HG03280 (cell line): Measurements from ENCODE around the gene SCMH1.

ENCODE experiments used
- ATAC-seq: cut with Tn5 transposase; IDR thresholded peaks from one replicate; pipeline ENCODE4 v1.9.1; 2021; ENCODE audit warnings: mild to moderate bottlenecking, moderate library complexity; ENCODE audit not compliant: unreplicated experiment

Gene SCMH1

DNA sequence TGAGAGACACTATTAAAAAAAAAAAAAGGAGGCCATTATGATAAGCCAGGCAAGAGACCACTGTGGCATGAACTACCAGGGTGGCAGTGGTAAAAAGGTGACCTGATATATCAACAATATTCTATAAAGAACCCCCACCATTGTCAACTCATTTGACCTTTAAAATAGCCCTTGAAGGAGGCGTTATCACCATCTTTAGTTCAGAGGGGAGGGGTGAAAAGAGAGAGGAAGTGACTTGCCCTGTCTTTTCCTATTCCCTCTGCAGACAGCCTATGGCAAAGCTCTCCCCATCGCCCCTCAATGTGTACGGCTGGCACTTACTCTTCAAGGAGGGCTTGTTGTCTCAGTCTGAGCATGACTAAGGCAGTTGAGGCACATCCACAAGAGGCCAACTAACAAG, 208.8 kb downstream of the SCMH1 start:
- no peak for ATAC-seq

DNA sequence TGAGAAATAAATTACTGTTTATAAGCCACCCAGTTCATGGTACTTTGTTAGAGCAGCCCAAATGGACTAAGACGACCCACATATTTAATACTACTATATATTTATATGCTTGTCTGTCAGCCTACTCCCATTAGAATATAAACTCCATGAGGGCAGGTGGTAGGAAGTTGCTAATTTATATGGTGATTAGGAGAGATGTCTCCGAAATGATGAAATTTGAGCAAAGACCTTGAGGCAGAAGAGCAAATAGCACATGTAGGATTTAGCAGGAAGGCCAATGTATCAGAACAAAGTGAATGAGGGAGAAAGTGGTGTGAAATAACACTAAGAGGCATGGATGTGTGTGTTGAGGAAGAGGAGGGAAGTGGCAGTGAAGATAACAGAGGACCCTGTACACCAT, 210.0 kb downstream of the SCMH1 start:
- ATAC-seq: no peak

DNA sequence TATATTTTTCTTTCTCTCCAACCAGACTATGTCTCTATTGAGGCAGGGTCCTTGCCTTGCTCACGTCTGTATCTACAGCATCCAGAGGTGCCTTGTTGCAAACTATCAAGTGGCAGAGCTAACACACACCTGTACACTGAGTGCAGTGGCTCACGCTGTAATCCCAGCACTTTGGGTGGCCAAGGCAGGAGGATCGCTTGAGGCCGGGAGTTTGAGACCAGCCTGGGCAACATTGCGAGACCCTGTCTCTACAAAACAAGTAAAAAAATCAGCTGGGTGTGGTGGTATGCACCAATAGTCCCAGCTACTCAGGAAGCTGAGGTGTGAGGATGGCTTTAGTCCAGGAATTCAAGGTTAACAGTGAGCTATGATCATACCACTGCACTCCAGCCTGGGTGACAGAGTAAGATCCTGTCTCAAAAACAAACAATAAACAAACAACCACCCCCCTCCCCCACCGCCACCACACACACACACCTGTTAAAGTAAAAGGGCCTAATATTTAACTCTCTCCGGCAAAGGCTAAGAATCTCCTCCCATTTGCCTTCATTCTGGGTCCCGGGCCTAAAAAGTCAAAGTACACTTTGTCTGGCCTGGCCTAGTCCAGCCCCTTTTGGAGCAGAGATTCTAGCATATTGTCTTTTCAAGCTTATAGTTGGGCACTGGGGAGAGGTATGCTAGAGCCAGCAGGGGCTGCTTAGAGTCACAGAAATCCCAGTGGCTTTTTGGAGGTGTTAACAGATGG, 211.1 kb downstream of the SCMH1 start:
- ATAC-seq: no peak

DNA sequence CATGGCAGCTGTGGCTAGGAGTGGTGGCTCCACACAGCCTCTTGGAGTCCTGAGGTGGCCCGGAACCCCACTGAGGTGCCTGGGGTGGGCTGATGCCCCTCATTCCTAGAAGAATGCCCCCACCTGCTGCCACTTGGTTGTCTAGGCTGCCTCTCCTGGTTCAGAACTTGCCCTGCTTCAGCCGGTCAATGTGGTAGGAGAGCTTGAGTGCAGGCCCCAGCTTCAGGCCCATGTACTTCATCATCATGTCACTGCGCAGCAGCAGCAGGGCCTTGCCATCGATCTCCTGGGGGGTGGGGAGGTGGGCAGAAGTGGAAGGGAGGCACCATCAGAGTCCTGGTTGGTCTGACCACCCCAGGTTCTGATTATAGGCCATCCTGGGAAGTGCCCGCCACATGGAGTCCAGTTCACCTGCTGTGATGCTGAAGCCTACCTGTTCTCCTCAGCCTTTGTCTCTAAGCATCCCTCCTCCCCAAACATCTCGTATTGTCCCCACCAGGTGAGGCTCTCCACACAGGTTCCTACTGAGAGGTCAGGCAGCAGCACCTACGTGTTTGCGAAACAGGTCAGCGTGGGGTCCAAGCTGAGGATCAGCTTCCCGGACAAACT, 214.0 kb downstream of the SCMH1 start:
- ATAC-seq: no peak

DNA sequence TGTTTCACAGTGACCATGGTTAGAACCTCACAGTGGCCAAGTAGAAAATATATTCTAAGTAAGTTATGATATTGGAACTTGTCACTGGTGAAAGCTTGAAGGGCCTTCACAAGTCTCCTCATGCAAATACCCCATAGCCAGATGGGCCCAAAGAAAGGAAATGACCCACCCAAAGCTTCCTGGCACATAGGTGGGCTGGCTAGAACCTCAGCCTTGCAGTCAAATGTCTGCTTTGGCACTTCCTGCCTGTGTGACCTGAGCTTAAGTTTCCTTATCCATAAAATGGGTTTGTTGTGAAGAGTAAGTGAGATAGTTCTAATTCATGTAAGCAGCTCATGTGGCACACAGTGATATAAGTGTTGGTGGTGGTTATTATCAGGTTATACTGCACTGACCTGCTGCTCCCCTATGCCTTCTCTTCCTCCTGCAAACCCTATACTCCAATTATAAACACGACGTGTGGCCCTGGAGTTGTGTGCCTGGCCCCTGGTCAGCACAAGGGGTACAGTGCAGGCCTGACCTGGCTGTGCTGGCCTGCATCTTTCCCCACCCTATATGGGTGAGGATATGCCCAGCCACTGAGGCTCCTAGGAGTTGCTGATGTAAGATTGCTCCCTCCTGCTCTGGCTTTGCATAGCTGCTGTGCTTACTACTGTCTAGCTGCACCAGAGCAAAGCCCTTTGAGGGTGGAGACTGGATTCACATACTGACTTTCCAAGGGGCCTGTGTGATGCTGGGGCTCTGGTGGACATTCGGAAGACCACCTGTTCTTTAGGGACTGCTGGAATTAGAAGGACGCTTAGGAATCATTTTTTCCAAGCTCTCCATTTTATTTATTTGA, 215.9 kb downstream of the SCMH1 start:
- ATAC-seq: no peak

DNA sequence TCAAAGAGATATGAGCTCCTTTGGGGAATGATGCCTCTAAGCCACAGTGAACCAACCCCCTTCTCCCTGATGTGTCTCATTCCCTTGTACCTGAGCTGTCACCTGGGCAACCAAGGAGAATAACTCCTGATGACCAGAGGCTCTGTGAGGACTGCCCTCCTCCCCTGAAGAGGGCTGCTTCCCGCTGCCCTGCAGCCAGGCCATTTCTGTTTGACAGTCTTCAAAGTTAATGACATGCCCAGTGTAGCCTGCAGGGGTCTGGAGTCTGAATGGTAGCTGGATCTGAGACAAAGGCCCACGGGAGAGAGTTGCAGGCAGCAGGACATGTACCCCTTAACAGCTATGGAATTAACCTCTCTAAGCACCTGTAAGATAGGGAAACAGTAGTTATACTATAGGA, 217.2 kb downstream of the SCMH1 start:
- no peak for ATAC-seq

DNA sequence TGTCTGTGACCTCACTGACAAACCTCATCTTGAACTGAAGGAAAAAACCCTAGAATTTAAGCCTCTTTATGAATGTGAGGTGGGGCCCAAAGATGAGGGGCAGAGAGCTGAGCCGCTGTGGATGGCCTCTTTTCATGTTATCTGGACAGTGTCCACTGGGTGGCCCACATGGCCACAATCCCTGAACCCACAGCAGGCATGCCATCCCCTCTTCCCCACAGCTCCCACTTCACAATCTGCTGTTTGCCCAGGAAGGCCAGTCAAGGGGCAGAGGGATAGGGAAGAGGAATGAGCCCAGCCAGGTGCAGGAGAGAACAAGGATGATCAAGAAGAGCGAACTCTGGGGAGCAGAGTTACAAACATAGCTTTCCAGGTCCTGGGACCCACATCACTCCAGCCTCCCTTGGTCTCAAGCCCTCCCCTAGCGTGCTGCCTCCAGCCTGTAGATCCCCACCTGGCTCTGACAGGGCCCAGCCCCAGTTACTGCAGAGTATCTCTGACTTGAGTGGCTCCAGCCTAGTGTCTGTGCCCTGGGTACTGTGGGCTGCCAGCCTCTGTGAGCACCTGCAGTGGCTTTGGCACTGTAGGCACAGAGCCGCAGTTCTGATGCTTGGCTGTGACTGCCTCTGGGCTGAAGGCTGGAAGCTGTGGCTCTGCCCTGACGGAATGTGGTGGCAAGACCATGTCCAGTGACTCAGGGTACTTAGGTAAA, 218.7 kb downstream of the SCMH1 start:
- no peak for ATAC-seq

DNA sequence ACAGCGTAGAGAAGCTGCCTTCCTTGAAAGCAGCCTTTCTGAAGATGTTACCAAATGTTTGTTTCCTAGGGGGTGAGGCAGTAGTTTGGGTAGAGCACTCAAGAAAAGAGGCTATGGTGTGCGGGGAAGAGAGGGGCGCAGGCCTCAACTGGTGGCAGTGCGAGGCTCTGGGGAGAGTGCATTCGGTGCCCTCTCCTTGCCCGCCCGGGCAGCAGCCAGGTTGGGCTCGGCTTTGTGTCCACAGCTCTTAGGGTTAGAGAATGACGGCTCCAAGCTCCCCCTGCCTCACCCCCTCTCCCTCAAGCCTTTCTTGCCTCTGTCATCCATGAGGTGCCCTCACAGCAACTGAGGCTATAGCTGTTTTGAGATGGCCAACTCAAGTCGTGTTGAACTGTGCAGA, 219.7 kb downstream of the SCMH1 start:
- ATAC-seq: no peak

DNA sequence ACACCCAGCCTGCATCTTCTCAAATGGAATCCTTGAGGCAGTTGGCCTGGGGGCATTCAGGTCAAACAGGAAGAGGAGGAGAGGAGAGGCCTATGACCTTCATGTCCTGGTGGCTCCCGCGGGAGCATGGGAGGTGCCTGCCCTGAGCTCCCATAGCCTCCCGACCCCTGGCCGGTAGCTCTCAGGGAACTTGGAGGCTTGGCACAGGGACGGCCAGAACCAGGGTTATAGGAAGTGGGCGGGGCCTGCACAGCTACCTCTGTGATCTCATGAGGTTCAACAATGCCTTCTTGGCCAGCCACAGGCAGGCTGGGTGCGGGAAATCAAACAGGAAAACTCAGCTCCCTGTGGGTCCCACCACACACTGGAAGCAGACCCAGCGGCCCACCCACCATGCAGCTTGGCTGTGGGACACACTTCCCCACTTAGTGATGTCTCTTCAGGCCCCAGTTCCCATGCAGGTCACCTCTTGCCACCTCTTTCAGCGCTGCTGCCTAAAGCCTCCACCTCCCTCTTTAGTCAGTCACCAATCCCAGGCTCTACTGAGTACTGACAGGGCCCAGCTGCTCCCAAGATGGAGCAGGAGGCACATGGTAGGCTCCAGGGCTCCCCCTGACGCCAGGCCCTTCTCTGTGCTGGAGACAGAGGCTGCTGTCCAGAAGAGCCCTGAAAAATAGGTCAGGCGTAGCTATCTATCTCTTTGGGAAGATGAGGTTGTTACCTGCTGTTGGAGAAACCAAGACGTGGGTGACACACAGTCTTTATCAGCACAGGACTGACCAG, 220.4 kb downstream of the SCMH1 start, which contains the start of gene SLFNL1:
SLFNL1 (minus strand) TSS at position 200 of the 783 bp plus-strand sequence. CDS start 1,065 bp downstream, outside the sequence.
- ATAC-seq: no peak

DNA sequence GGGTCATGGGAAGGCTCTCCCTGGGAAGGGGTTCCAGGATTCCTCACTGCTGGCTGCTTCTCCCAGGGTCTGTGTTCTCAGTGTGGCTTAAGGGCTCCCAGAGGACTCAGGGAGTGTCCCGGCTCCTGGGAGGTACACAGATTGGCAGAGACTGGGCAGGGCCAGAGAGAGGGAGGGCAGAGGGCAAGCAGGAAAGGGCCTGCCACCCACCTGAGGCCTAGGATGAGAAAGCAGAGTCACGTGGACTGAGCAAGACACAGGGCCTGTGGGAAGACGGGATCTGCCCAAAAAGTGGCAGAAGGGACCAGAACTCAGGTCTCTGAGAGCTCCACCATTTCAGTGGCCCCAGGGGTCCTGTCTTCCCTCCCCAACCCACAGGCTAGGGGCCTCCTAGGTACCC, 221.5 kb downstream of the SCMH1 start:
- no peak for ATAC-seq

DNA sequence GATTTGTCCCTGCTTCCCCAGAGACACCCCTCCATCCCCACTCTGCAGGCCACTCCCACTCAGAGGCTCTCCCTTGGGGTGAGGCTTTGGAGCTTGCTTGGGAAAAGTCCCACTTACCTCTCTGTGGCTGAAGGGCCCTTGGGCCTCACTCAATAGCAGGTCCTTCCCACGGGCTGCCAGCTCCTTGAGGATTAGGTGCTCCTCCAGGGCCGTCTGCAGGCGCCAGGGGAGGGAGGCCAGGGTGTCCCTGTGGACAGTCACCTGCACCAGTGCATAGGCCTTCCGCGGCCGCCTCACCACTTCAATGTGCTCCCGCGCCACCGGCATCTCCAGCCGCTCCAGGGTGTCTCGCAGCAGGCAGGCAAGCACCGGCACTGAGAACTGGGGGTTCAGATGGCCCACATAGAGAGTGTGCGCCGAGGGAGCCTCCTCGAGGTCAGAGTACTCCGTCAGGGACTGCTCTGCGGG, 222.0 kb downstream of the SCMH1 start:
- ATAC-seq: no peak

DNA sequence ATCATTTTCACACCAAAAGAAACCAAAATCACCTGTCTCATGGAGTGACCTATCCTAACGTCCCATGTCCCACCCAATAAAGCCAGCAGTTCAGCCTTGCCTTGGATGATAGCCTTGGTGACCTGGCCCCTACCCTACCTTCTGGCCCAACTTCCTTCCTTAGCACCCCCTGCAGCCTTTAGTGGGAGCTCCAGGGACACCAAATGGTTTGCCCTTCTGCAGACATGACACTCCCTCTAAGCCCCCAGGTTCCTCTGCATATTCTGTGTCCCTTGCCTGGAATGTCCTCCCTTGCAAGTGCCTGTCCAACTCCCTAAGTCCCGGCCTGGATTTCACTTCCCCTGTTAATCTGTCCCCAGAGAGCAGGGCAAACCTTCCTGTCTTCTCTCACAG, 222.8 kb downstream of the SCMH1 start:
- no peak for ATAC-seq

DNA sequence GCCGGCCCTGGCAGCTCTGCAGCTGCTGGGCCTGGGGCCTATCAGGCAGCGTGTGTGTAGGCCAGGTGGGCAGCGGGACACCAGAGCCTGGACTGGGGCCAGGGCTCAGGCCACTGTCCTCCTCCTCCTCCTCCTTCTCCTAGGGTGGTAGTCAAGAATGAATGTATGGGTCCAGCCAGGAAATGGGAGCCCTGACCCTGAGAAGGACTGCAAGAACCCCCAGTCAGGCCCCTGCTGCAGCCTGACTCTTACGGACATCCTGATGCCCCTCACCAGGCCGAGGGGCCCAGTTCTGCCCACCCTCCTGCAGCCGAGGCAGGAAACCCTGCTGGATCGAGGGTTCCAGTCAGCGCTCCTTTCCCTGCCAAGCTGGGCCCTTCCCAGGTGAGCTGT, 224.1 kb downstream of the SCMH1 start:
- no peak for ATAC-seq

DNA sequence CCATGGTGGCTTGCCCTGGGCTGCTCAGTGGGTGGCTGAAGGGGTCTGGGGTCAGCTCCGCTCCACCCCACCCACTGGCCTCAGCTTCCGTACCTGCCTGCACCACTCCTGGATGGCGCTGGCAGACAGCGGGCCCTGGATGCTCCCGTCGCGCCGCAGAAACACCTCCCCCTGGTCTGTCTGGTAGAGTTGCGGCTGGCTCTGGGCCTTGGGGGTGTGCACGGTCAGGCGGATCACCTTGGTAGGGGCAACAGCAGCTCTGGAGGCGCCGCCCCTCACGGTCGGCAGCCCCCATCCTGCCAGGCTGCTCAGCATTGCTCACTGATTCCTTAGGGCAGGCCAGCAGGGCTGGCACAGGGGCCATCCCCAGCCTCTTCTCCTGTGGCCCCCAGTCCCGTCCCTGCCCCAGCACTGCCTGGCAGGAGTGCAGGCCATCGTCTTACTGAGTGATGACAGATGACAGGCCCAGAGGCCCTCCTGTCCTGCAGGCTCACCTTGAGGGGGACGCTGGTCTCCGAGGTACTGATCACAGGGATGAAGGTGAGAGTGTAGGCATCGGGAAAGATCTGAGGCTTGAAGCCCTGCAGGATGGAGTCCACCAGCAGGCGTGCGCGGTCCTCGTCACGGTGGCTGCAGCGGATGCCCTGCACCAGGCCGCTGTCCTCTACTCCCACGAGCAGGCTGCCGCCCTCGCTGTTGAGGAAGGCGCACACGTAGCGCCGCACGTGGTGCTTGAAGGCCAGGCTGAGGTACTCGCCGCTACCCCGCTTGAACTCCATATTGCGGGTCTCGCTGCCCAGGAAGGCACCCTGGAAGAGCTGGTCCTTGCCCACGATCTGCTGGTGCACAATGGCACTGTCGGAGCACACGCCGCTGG, 224.7 kb downstream of the SCMH1 start:
- no peak for ATAC-seq

DNA sequence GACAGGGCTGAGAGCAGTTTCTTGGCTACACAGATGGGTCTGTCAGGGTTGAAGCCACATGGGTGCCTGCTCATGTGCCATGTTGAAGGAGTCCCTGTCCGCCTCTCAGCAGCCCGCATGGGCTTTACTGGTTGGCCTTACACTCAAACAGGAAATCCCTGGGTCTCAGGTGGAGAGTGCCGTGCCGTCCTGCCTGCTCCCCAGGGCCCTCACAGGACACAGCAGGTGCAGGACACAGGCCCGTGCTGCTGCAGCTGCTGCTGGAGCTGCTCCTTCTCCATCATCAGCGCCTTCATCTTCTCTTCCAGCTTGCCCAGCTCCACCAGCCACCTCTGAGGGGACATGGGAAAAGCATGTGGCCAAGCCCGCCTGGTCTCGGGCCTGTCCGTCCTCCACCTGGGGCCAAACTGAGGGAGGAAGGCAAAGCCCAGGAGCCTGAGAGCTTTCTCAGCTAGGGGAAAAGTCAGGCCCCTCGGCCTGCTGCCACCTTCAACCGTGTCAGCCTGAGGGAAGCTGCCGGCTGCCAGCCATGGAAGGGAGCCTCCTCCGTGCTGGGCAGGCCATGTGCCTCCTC, 226.1 kb downstream of the SCMH1 start:
- ATAC-seq: no peak

DNA sequence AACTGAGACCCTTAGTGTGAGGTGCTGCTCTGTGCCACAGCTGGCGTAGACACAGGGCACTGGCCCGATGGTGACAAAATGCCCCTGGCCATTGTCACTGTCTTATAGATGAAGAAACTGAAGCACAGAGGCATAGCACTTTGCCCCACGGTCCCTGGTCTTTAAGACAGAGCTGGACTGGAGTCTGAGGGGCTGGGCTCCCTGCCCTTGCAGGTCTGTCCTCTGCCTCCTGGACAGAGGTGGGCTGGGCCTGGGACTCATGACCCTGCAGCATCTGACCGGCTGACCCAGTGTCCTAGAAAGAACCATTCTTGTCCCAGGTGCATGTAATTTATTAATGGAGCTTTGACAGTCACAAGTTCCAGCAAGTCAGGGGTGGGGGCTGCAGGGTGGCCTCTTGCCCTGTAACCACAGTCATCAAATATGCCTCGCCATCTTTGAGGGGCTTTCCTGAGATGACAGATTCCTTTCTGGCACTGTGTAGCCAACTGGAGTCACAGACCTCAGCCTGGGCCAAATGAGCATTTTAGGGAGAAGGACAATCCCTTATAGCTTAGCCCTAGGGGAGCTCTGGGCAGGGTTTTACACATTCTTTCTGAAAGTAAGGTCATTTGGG, 226.7 kb downstream of the SCMH1 start:
- ATAC-seq: no peak

DNA sequence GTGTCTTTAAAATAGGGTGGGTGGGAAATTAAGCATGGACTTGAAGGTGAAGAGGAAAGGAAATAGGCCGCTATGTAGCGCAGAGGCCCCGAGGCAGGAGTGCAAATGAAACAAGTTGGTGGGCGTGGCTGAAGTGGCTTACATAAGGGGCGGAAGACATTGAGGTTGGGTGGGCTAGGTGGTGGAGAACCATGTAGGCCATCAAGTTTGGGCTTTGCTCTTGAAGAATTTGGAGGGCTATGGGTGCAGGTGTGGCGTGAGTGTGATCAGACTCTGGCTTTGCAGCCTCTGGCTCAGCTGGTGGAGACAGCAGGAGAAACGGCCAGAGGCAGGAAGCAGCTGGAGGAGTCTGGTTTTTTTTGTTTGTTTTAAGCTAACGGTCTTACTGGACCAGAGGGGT, 227.2 kb downstream of the SCMH1 start:
- no peak for ATAC-seq

DNA sequence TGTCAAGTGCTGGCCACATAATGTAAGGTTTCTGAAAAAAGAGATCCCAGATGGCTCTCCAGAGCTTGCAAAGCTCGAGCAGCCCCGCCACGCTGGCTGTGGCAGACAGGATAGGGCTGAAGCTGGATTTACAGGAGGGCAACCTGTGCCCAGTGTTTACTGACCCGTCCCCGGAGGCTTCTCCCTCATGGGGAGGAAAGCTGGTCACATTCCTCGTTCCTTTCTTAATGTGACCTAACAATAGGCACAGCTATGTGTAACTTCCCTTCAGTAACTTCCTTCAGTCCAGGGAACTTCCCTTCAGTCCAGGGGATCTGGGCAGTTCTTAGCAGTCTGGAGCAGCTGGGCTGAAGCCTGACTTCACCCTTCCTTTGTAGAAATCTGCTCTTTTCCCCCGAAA, 228.3 kb downstream of the SCMH1 start:
- ATAC-seq: no peak

DNA sequence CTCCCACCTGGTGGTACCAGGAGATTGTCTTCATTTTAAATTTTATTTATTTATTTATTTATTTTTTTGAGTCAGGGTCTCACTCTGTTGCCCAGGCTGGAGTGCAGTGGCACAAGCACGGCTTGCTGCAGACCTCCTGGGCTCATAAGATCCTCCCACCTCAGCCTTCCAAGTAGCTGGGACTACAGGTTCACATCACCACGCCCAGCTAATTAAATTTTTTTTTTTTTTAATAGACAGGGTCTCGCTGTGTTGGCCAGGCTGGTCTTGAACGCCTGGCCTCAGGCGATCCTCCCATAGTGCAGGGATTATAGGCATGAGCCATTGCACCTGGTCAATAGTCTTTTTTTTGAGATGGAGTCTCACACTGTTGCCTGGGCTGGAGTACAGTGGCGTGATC, 229.1 kb downstream of the SCMH1 start:
- no peak for ATAC-seq
